H1 (cell line): ENCODE results near the gene ZBTB25. TPM values are rescaled to one million over a fixed set of nuclear protein-coding genes. Genes with fewer than 3 reads are reported as not detected.

Experiments used
- polyA plus RNA-seq, 7 experiments: library from polyadenylated mRNA; depleted of rRNA in 3 of 7; stranded (reverse) in 5 of 7; unstranded in 2 of 7; fragments of >200 nt in 5 of 7; fragments of 200-250 nt in 2 of 7; gene quantifications; 1 replicate in 5 of 7; 2 replicates in 1 of 7; 4 replicates in 1 of 7; pipeline versions ENCODE4 v1.2.1 to v1.2.3, GENCODE V29; 2011 to 2013; ENCODE audit warnings: missing spikeins in 2 of 7, mixed read lengths in 2 of 7
- total RNA-seq: library from RNA; stranded (reverse); fragmentation: NEBNext Ultra II Directional; extraction: Animal tissue kit (Norgen Biotek cat#: 25700); gene quantifications from 2 replicates; pipeline ENCODE4 v1.2.1, GENCODE V29; 2021
- TF ChIP-seq, protein P1 (sequence below): IDR thresholded peaks from 2 replicates; pipeline ENCODE4 v1.6.1; 2011; ENCODE audit warnings: low read length, improper control_type of control experiment

The ZBTB25 gene
- total and polyA plus RNA-seq, 2 of the 8 experiments (the other 6 are each of a cell fraction or from before 2014, with no cell fraction given), result 5.4 to 11.4 TPM

DNA sequence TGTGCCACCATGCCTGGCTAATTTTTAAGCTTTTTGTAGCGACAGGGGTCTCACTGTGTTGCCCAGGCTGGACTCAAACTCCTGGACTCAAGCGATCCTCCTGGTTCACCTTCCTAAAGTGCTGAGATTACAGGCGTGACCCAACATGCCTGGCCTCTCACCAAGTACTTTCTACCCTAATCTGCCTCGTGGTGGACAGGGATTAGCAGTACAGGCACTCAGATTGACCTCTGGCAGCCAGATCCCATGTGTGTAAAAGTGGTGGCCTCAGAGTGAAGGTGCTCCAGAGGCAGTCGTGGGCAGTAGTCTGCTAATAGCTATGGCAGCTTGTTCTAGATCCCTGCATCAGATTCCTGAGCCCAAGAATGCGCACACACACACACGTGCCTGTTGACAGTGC is 84.6 kb downstream of the ZBTB25 start (continued):
- TF ChIP-seq, protein P1, sequence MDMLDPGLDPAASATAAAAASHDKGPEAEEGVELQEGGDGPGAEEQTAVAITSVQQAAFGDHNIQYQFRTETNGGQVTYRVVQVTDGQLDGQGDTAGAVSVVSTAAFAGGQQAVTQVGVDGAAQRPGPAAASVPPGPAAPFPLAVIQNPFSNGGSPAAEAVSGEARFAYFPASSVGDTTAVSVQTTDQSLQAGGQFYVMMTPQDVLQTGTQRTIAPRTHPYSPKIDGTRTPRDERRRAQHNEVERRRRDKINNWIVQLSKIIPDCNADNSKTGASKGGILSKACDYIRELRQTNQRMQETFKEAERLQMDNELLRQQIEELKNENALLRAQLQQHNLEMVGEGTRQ, result no peak
- TF ChIP-seq, all 59 proteins: peak for 0
